GM20431 (cell line): ENCODE measurements around the gene THOP1.

Experiments
- in situ Hi-C: fragments of 300-500 bp; cut with MseI, MboI; formaldehyde crosslinking; loops from one replicate; pipeline ENCODE4 v1.15.0; 2020; ENCODE audit warnings: low sequenced_read_pairs; ENCODE audit not compliant: unreplicated experiment

THOP1 gene

DNA sequence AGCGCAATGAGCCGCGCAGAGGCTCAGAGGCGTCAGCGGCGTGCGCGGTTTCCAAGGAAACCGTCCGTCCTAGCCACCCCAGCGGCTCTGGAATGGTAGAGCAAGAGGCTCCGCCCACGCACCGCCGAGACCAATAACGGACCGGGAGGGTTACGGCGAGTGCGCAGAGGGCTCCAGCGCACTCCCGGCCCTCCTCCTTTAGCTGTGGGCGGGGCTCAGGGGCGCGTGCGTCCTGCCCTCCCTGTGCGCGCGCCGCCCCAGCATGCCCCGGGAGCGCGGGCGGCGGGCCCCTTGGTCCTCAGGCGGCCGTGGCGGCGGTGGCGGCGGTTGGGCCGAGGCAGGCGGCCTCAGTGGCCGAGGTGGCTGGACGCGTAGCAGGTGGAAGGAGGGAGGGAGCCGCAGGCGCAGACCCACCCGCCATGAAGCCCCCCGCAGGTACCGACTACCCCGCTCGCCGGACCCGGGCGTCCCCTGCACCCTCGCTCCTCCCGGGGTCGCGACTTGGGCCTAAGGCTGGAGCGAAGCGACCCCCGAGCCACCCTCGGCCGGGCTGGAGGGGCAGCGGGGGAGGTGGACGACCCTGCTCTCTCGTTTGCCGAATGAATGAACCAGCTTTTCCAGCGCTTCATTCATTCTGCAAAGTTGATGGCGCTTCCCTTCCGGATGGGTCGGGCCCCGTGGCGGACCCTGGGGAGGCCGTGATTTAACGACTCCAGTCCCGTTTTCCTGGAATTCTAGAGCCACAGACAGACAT is at the start of gene THOP1:
THOP1 (plus strand) TSS at position 260 of the 754 bp plus-strand sequence; CDS start at position 420, 160 bp downstream.
- in situ Hi-C loops = no loop called here

DNA sequence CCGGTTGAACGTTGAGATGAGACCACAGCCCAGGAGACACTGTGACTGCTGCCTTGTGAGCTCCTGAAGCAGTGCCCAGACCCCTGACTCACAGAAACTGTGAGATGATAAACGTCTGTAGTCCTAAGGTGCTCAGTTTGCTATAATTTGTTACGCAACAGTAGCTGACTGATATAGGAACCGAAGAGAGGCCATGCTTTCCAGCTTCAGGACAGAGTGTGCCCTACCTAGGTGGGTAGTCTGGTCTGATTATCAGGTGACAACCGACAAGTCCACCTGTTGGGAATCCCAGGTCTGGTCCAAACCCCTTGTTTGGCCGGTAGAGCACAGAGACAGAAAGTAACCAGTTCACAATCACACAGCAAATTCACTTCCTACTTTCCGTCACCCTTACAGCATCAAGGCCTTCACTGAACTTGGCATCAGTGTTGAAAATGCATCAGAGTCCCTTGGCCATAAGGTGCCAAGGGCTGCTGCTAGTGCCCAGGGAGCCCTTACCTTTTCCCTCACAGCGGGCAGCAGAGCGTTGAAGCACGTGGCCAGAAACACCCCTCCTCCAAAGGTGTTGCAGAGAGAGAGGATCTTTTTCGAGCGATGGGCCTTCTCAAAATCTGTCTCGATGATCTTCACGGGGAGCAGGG is 48.6 kb upstream of the THOP1 start:
- in situ Hi-C loops = no loop called here

GRCh38 chr19:2739602-2740313 is 45.5 kb upstream of the THOP1 start, which contains the start of gene SLC39A3:
Gene SLC39A3 (minus strand): TSS chr19:2740017. CDS start chr19:2737257, 2,760 bp downstream.
- in situ Hi-C loops = no loop called here

DNA sequence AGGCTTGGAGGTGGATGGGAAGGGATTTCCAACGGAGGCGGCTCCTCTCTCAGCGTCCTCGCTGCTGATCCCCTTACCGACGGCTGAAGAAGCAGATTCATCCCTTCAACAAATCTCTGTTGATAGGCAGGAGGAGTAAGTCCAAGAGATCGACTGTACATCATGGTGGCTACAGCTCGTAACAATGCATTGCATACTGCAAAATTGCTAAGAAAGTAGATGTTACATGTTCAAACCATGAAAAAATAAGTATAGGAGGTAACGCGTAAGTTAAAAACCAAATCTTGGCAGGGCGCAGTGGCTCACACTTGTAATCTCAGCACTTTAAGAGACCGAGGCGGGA is 45.0 kb upstream of the THOP1 start:
- in situ Hi-C loops = no loop called here

- in situ Hi-C loops = no loop called here
Measured at GRCh38 chr19:2743099-2743498, 42.2 kb upstream of the THOP1 start.

- in situ Hi-C loops = no loop called here
Measured at GRCh38 chr19:2744113-2744512, 41.2 kb upstream of the THOP1 start.

- in situ Hi-C loops = no loop called here
Measured at GRCh38 chr19:2747349-2747748, 38.0 kb upstream of the THOP1 start.

- in situ Hi-C loops = loop anchor here (10.0 kb wide), 1 partner anchor 86 kb away; no protein-coding TSS in a partner anchor
Measured at GRCh38 chr19:2750808-2751437, 34.4 kb upstream of the THOP1 start.

DNA sequence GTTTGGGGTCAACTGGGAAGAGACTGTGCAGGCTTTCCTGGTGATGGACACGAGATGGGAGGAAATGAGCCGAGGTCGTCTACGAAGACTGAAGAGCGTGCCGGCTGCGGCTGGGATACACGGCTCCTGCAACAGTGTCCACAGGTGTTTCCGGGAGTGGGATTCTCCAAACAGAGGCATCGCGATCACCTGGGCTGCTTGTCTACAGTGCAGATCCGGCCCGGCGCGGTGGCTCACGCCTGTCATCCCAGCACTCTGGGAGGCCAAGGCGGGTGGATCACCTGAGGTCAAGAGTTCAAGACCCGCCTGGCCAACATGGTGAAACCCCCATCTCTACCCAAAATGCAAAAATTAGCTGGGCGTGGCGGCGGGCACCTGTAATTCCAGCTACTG is 33.9 kb upstream of the THOP1 start:
- in situ Hi-C loops = loop anchor here (10.0 kb wide), 1 partner anchor 87 kb away; no protein-coding TSS in a partner anchor

- in situ Hi-C loops = loop anchor here (10.0 kb wide), 1 partner anchor 90 kb away; no protein-coding TSS in a partner anchor
Measured at GRCh38 chr19:2754659-2755447, 30.4 kb upstream of the THOP1 start.

- in situ Hi-C loops = loop anchor here (10.0 kb wide), 1 partner anchor 91 kb away; no protein-coding TSS in a partner anchor
Measured at GRCh38 chr19:2755448-2755705, 29.9 kb upstream of the THOP1 start.

DNA sequence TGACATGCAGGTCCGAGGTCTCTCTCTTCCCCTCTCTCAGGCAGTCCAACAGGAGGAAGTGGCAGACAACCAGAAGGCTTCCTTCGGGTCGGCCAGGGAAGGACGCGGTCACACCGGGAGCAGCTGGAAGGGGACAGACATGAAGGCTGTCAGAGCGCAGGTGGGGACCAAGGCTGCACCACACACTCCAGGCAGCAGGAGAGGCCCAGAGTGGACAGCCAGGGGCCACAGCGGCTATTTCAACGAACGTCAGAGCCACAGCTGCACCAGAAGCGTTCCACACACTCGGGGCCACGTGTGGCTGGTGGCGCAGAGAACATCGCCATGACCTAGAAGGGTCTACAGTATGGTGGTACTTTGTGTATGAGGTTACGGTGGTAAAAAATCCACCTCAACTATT is 29.5 kb upstream of the THOP1 start:
- in situ Hi-C loops = loop anchor here (10.0 kb wide), 1 partner anchor 91 kb away; no protein-coding TSS in a partner anchor

DNA sequence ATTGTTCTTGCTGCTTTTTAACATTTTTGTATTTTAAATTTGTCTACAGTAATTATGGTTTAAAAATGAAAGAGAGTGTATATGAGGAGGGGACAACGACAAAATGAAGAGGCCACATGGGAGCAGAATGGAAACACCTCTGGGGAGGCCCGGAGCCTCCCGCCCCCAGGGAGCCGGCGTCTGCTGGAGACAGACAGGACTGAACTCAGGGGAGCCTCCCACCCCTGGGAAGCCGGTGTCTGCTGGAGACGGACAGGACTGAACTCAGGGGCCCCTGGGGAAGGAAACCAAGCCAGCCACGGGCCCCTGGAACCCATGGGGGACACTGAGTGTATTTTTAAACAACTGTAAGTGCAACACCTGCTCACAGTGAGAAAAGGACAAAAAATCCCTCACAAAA is 28.8 kb upstream of the THOP1 start:
- in situ Hi-C loops = loop anchor here (10.0 kb wide), 1 partner anchor 92 kb away; no protein-coding TSS in a partner anchor

- in situ Hi-C loops = loop anchor here (10.0 kb wide), 1 partner anchor 92 kb away; no protein-coding TSS in a partner anchor
Measured at GRCh38 chr19:2756921-2757881, 28.1 kb upstream of the THOP1 start.

- in situ Hi-C loops = loop anchor here (10.0 kb wide), 1 partner anchor 94 kb away; no protein-coding TSS in a partner anchor
Measured at GRCh38 chr19:2758601-2759313, 26.5 kb upstream of the THOP1 start.

GRCh38 chr19:2759362-2759761 is 25.9 kb upstream of the THOP1 start:
- in situ Hi-C loops = loop anchor here (10.0 kb wide), 1 partner anchor 95 kb away; no protein-coding TSS in a partner anchor

GRCh38 chr19:2759965-2760364 is 25.3 kb upstream of the THOP1 start:
- in situ Hi-C loops = loop anchor here (10.0 kb wide), 1 partner anchor 95 kb away; no protein-coding TSS in a partner anchor

DNA sequence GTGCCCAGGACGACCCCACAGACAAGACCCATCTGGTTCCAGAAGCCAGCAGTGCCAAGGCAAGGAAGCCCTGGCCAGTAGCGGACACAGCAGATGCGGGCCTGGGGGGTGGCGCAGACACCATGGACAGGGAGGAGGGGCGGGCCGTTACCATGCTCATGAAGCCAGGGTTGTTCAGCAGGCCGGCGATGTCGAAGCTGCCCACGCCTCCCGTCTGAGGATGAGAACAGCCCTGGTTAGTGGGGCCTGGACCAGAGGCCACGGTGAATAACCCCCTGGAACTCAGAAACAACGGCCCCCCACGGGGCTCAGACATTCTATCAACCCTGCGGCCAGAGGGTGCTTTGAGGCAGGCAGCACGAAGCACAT is 24.0 kb upstream of the THOP1 start:
- in situ Hi-C loops = no loop called here
